Cortex of kidney (tissue), 1 donor: Measurements from ENCODE around the gene SPEM2.

Experiments used
- DNase-seq: peaks from one replicate; lab custom pipeline; 2025; lab: John Stamatoyannopoulos, UW

The SPEM2 gene

GRCh38 chr17:7421186-7421585 lies 4.2 kb upstream of the SPEM2 start:
- DNase-seq: no peak

DNA sequence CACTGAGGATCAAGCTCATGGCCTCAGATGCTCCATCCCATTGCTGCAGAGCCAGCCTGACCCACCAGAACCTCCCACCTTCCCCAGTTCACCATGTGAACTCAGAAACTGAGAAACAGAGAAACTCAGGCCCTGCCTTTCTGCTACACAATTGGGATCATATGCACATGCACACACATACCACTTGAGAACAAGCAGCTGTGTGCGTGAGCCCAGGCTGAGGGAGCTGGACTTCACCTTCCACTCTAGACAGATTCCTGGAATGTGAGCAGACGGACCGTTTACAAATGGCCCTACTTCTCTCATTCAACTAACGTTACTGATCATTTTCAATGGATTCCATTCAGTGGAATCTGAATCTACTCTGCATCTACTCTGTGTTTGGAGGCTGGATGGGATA lies 1.7 kb upstream of the SPEM2 start:
- no peak for DNase-seq

GRCh38 chr17:7425756-7426155 lies 340 bp downstream of the SPEM2 start:
- no peak for DNase-seq

DNA sequence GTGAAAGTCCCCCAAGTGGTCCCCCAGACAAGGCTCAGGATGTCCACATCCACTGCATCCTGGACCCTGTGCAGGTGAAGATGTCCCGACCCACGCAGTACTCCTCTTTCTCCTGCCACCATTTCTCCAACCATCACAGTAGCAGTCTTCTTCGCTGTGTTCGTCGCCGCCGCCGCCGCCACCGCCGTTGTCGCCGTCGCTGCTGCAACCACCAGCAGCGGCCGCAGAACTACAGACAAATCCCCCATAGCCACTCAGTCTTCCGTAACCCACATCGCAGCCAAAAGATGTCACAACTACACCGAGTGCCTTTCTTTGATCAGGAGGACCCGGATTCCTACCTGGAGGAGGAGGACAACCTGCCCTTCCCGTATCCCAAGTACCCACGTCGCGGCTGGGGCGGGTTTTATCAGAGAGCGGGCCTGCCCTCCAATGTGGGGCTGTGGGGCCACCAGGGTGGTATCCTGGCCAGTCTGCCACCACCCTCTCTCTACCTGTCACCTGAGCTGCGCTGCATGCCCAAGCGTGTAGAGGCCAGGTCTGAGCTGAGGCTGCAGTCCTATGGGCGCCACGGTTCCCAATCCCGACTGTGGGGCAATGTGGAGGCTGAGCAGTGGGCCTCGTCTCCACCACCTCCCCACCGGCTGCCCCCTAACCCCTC lies 917 bp downstream of the SPEM2 start:
- no peak for DNase-seq

GRCh38 chr17:7426896-7427489 lies 1.6 kb downstream of the SPEM2 start:
- DNase-seq: no peak

GRCh38 chr17:7427549-7427948 lies 2.1 kb downstream of the SPEM2 start:
- no peak for DNase-seq

GRCh38 chr17:7428557-7428956 lies 3.1 kb downstream of the SPEM2 start, which contains the start of gene SPEM3:
Gene SPEM3 (plus strand): TSS chr17:7428857. CDS start chr17:7428903, 46 bp downstream.
- no peak for DNase-seq

GRCh38 chr17:7429722-7430121 lies 4.3 kb downstream of the SPEM2 start:
- DNase-seq: no peak

DNA sequence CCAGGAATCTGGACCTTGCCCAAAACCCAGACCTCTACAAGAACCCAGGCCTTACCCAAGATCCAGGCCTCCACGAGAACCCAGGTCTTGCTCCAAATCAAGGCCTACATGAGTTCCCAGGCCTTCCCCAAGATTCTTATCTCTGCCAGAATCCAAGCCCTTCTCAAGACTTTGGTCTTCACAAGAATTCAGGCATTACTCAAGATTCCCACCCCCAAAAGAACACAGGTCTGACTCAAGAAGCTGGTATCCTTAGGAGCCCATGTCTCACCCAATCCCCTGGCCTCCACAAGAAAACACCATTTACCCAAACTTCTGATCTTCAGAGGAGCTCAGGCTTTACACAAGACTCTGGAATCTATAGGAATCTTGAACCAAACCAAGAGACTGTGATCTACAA lies 5.8 kb downstream of the SPEM2 start:
- no peak for DNase-seq

DNA sequence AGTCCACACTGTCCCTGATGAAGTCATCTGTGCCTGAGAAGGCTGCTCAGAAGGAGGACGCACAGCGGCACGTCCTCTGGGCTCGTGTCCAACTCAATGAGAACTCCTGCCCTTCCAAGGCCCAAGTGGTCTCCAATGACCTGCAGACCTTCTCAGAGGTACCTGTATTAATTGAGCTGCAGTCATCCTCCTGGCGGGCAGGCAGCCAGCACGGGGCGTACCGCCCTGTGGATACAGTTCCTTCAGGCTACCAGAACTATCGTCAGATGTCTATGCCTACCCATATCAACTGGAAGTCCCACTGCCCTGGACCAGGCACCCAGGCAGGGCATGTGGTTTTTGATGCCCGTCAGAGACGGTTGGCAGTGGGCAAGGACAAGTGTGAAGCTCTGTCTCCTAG lies 6.9 kb downstream of the SPEM2 start:
- no peak for DNase-seq

DNA sequence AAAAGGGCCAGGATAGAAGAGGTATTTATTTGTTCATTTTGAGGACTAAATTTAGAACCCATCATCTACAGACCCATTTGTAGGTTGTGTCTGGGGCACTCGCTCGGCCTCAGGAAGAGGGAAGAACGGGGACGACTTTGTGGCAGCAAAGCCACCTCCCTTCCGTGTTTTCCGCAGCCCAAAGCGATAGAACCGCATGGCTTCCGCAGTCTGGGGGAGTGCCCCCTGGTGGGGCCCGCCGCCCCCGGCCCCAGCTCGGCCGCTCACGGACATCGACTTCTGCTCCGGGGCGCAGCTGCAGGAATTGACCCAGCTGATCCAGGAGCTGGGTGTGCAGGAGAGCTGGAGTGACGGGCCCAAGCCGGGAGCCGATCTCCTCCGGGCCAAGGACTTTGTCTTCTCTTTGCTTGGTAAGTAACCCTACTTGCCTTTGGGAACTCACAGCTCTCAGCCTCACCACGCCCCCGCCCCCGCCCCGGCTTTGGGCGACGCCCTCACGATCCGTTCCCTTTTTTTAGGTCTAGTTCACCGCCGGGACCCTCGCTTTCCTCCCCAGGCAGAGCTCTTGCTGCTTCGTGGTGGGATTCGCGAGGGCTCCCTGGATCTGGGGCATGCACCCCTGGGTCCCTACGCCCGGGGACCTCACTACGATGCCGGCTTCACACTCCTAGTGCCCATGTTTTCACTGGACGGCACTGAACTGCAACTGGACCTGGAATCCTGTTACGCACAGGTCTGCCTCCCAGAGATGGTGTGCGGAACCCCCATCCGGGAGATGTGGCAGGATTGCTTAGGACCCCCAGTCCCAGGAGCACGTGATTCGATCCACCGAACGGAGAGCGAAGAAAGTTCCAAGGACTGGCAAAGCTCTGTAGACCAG lies 10.5 kb downstream of the SPEM2 start:
- DNase-seq: no peak

DNA sequence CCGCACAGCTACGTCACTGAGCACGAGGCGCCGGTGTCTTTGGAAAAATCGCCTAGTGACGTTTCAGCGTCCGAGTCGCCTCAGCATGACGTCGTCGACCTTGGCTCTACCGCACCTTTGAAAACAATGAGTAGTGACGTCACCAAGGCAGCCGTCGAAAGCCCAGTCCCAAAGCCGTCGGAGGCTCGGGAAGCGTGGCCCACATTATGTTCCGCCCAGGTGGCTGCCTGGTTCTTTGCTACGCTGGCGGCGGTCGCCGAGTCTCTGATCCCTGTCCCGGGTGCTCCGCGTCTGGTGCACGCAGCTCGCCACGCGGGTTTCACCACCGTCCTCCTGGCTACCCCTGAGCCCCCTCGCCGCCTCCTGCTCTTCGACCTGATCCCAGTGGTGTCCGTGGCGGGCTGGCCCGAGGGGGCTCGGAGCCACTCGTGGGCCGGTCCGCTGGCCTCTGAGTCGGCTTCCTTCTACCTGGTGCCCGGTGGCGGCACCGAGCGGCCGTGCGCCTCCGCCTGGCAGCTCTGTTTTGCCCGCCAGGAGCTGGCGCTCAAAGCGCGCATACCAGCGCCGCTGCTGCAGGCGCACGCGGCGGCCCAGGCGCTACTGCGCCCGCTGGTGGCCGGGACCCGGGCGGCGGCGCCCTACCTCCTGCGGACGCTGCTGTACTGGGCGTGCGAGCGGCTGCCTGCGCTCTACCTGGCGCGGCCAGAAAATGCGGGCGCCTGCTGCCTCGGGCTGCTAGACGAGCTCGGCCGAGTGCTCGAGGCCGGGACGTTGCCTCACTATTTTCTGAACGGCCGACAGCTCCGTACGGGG lies 11.3 kb downstream of the SPEM2 start:
- no peak for DNase-seq

GRCh38 chr17:7437369-7437863 lies 12.0 kb downstream of the SPEM2 start:
- no peak for DNase-seq

GRCh38 chr17:7437950-7438614 lies 12.7 kb downstream of the SPEM2 start:
- no peak for DNase-seq

GRCh38 chr17:7438656-7439460 lies 13.4 kb downstream of the SPEM2 start:
- DNase-seq: no peak

DNA sequence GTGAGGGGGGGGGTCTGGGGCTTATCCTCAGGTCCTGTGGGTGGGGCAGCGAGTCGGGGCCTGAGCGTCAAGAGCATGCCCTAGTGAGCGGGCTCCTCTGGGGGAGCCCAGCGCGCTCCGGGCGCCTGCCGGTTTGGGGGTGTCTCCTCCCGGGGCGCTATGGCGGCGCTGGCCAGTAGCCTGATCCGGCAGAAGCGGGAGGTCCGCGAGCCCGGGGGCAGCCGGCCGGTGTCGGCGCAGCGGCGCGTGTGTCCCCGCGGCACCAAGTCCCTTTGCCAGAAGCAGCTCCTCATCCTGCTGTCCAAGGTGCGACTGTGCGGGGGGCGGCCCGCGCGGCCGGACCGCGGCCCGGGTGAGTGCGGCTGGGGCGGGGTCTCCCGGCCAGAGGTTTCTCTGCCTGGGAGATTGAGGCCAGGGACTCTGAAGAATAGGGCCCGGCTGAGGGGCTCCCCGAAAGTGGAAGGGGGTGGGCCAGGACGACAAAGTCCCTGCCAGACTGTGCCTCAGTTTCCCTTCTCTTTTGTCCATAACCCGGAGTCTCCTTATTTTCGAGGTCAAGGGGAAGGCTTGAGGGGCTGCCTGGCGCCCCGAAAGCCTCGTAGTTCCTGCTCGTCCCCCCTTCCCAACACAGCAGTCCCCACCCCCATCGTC lies 14.2 kb downstream of the SPEM2 start, which contains the start of gene FGF11:
Gene FGF11 (plus strand): TSS at position 51 of the 651 bp plus-strand sequence. CDS start 109 bp downstream, at position 160.
- no peak for DNase-seq

DNA sequence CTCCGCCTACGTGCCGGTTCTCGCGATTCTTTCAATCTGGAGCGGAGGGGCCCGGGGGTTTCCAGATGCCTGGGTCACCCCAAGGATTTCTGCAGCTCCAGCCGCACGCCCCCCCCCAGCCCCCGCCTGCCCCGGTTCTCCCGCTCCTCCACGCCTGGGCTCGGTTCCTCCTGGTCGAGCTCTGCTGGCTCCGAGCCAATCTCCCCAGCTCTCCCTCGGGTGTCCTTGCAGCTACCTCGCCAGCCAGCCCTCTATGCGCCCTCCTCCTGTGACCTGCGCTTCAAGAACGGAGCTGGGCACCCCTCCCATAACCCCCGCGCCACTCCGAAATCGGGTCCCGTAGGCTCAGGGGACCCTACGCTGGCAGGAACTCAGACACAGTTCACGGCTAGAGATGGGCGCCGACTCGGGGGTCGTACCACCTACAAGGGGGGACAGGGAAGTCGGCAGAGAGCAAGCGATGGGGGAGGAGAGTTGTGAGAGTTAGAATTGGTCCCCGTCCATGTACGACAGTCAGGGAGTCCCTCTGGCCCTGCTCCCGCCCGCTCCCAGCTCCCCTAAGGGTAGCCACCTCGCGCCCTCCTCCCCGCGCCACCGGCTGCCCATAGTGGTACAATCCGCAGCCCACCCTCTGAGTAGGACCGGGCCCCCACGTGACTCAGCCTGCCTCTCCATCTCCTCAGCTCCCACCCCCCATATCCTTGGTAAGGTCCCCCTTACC lies 14.9 kb downstream of the SPEM2 start:
- DNase-seq: no peak

DNA sequence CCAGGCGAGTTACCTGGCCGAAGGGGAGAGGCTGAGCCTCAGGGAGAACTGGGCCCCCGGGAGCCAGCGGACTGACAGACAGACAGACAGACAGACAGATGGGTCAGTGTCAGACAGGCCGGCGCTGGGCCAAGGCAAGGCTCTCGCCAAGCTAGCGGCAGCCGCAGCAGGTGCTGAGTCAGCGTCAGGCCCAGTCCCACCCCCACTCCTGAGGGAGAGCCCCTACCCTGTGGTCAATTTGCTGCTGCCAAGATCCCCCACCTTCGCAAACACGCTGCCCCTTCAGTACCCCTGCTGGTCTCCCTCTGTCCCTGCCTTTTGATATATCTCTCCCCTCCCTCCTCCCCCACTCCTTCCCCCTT lies 15.4 kb downstream of the SPEM2 start:
- no peak for DNase-seq

DNA sequence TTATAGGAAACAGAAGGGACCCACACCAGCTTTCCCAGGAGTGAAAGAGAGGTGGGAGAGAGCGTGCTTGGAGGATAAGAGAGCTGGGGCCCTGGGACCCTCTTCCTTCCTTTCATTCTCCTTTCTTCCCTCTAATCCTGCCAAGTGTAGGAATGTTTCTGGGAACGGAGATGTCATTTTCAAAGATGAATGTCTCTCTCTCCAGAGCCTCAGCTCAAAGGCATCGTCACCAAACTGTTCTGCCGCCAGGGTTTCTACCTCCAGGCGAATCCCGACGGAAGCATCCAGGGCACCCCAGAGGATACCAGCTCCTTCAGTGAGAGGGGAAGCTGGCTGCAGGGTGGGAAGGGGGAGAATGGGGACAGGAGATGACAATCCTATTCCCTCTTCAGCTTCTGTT lies 15.8 kb downstream of the SPEM2 start:
- DNase-seq: no peak
